ENCODE results near the gene GORASP2.

DNA sequence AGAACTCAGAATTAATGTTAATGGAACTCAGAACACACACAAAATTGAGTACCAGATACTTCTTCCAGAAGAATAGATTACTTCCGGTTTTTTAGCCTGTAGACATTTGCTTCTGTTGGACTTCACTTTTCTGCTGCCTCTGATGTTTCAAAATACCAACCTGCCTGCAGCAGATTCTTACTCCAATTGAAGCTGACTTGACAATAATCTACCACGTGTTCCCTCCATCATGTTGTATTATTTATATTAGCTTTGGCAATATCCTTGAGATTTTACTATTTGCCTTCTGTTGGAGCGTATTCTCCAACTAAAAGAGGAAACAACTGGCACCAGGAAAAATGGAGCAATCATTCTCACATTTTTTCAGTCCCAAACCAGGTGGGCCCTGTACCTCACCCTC is 3.1 kb upstream of the GORASP2 start:
- no peak for TF ChIP-seq CTCF (conservative IDR thresholded peaks at IDR 0.05; ENCODE audit: low read depth, low read length)
- no peak for TF ChIP-seq EZH2 (IDR thresholded peaks at IDR 0.05; ENCODE audit: borderline replicate concordance, low read depth, low read length, poor library complexity, severe bottlenecking)

Measured in A673 (cell line).